HepG2 (cell line): ENCODE data around the gene PIGZ. TPM values are rescaled to one million over a fixed set of nuclear protein-coding genes. Genes with fewer than 3 reads are reported as not detected.

Experiments used
- CHD4 ChIP-seq: fragments of 200-600 bp; sonication (generic); IDR thresholded peaks from 2 replicates; pipeline ENCODE4 v1.7.0; 2017; ENCODE audit warnings: mild to moderate bottlenecking, low read length, borderline replicate concordance
- DBP ChIP-seq: sonication (generic); formaldehyde crosslinking; IDR thresholded peaks from 2 replicates; pipeline ENCODE4 v1.4.0; 2020; ENCODE audit warnings: missing genetic modification reagents; ENCODE audit errors: not compliant biosample characterization
- FOXM1 ChIP-seq: sonication (generic); formaldehyde crosslinking; IDR thresholded peaks from 2 replicates; pipeline ENCODE4 v1.5.0; 2020; ENCODE audit warnings: missing genetic modification reagents
- HINFP ChIP-seq: sonication (generic); formaldehyde crosslinking; IDR thresholded peaks from 2 replicates; pipeline ENCODE4 v1.4.0; 2020; ENCODE audit warnings: low read depth, mild to moderate bottlenecking, missing genetic modification reagents
- HNRNPUL1 ChIP-seq: fragments of 200-400 bp; formaldehyde crosslinking; IDR thresholded peaks from 2 replicates; pipeline ENCODE4 v1.6.1; 2017; ENCODE audit warnings: low read depth, mild to moderate bottlenecking, low read length, moderate library complexity
- KDM5B ChIP-seq: sonication (generic); formaldehyde crosslinking; IDR thresholded peaks from 2 replicates; pipeline ENCODE4 v1.4.0; 2020; ENCODE audit warnings: missing genetic modification reagents, mild to moderate bottlenecking, borderline replicate concordance
- PCBP1 ChIP-seq: fragments of 200-400 bp; formaldehyde crosslinking; IDR thresholded peaks from 2 replicates; pipeline ENCODE4 v1.6.1; 2017; ENCODE audit warnings: mild to moderate bottlenecking, low read depth, low read length, borderline replicate concordance
- RXRB ChIP-seq: IDR thresholded peaks from 2 replicates; pipeline ENCODE4 v1.6.1; 2016; ENCODE audit warnings: borderline replicate concordance, missing genetic modification reagents, missing compliant biosample characterization
- SALL1 ChIP-seq: sonication (generic); formaldehyde crosslinking; IDR thresholded peaks from 2 replicates; pipeline ENCODE4 v1.8.0; 2022; ENCODE audit warnings: mild to moderate bottlenecking, missing genetic modification reagents
- SIX1 ChIP-seq: sonication (generic); formaldehyde crosslinking; IDR thresholded peaks from 2 replicates; pipeline ENCODE4 v1.4.0; 2020; ENCODE audit warnings: missing genetic modification reagents, borderline replicate concordance
- ZBTB1 ChIP-seq: sonication (generic); formaldehyde crosslinking; IDR thresholded peaks from 2 replicates; pipeline ENCODE4 v1.4.0; 2020; ENCODE audit warnings: missing genetic modification reagents, borderline replicate concordance
- ZBTB34 ChIP-seq: sonication (generic); formaldehyde crosslinking; IDR thresholded peaks from 2 replicates; pipeline ENCODE4 v1.8.0; 2022; ENCODE audit warnings: mild to moderate bottlenecking, missing genetic modification reagents
- ZFP41 ChIP-seq: sonication (generic); formaldehyde crosslinking; IDR thresholded peaks from 2 replicates; pipeline ENCODE4 v1.4.0; 2020; ENCODE audit warnings: mild to moderate bottlenecking, missing genetic modification reagents, borderline replicate concordance
- ZFP90 ChIP-seq: sonication (generic); formaldehyde crosslinking; IDR thresholded peaks from 2 replicates; pipeline ENCODE4 v1.8.0; 2022; ENCODE audit warnings: missing genetic modification reagents, mild to moderate bottlenecking, inconsistent platforms, borderline replicate concordance
- ZNF451 ChIP-seq: sonication (generic); formaldehyde crosslinking; IDR thresholded peaks from 2 replicates; pipeline ENCODE4 v1.5.0; 2020; ENCODE audit warnings: mild to moderate bottlenecking, missing genetic modification reagents
- ZNF564 ChIP-seq: sonication (generic); formaldehyde crosslinking; IDR thresholded peaks from 2 replicates; pipeline ENCODE4 v1.8.1; 2023; ENCODE audit warnings: mild to moderate bottlenecking, missing genetic modification reagents
- ZNF615 ChIP-seq: sonication (generic); formaldehyde crosslinking; IDR thresholded peaks from 2 replicates; pipeline ENCODE4 v1.5.0; 2020; ENCODE audit warnings: mild to moderate bottlenecking, missing genetic modification reagents, borderline replicate concordance
- ZNF772 ChIP-seq: sonication (generic); formaldehyde crosslinking; IDR thresholded peaks from 2 replicates; pipeline ENCODE4 v1.5.0; 2020; ENCODE audit warnings: mild to moderate bottlenecking, missing genetic modification reagents
- polyA plus RNA-seq, 8 experiments: library from polyadenylated mRNA; depleted of rRNA in 3 of 8; stranded (reverse) in 7 of 8; unstranded in 1 of 8; fragments of >200 nt; fragmentation: Illumina TruSeq in 4 of 8; extraction: Trizol in 4 of 8; gene quantifications; 2 replicates each; pipeline versions ENCODE4 v1.2.1 to v1.2.3, GENCODE V29; 2011 to 2016; ENCODE audit warnings: low read depth in 4 of 8, missing spikeins in 1 of 8, mixed read lengths in 1 of 8; ENCODE audit not compliant: insufficient read depth in 1 of 8
- total RNA-seq, 5 experiments: library from RNA; depleted of rRNA; stranded (reverse); fragments of >200 nt; fragmentation: Illumina TruSeq; extraction: Trizol; gene quantifications; 2 replicates each; pipeline ENCODE4 v1.2.3, GENCODE V29; 2016; ENCODE audit warnings: low read depth in 1 of 5
- TF ChIP-seq, protein P1 (sequence below): IDR thresholded peaks from 2 replicates; pipeline ENCODE4 v1.6.1; 2016; ENCODE audit warnings: mild to moderate bottlenecking
- TF ChIP-seq, protein P2 (sequence below): sonication (generic); formaldehyde crosslinking; IDR thresholded peaks from 2 replicates; pipeline ENCODE4 v1.8.1; 2023; ENCODE audit warnings: mild to moderate bottlenecking, moderate library complexity, missing genetic modification reagents

PIGZ gene
- total and polyA plus RNA-seq, 2 of the 13 experiments (the other 11 are each of a cell fraction or from before 2014, with no cell fraction given), result 4.7 to 60.5 TPM

GRCh38 chr3:196966526-196967401, 1.9 kb downstream of the PIGZ start (continued):
- TF ChIP-seq, protein P1, sequence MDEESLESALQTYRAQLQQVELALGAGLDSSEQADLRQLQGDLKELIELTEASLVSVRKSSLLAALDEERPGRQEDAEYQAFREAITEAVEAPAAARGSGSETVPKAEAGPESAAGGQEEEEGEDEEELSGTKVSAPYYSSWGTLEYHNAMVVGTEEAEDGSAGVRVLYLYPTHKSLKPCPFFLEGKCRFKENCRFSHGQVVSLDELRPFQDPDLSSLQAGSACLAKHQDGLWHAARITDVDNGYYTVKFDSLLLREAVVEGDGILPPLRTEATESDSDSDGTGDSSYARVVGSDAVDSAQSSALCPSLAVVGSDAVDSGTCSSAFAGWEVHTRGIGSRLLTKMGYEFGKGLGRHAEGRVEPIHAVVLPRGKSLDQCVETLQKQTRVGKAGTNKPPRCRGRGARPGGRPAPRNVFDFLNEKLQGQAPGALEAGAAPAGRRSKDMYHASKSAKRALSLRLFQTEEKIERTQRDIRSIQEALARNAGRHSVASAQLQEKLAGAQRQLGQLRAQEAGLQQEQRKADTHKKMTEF (CRISPR knock-in tag), result no peak
- TF ChIP-seq ZFP90 (CRISPR knock-in tag) (0 out of 2 replicates have a peak, but pooled peaks have one; percentile 45), ZNF564 (CRISPR knock-in tag) (no peak), DBP (CRISPR knock-in tag) (no peak), PCBP1 (peak; percentile 52; the same call in 1 of the 2 replicates), ZBTB34 (no peak), ZNF615 (CRISPR knock-in tag) (no peak), ZBTB1 (0 out of 2 replicates have a peak, but pooled peaks have one; percentile 65), RXRB (CRISPR knock-in tag) (no peak), FOXM1 (CRISPR knock-in tag) (no peak), ZFP41 (CRISPR knock-in tag) (no peak), HNRNPUL1 (no peak), ZNF451 (no peak), SIX1 (CRISPR knock-in tag) (no peak), ZNF772 (CRISPR knock-in tag) (peak; percentile 12; the same call in 1 of the 2 replicates), HINFP (CRISPR knock-in tag) (no peak), CHD4 (no peak), SALL1 (CRISPR knock-in tag) (peak; percentile 8), KDM5B (CRISPR knock-in tag) (no peak; the same call in 1 of the 2 replicates)
- TF ChIP-seq, protein P2, sequence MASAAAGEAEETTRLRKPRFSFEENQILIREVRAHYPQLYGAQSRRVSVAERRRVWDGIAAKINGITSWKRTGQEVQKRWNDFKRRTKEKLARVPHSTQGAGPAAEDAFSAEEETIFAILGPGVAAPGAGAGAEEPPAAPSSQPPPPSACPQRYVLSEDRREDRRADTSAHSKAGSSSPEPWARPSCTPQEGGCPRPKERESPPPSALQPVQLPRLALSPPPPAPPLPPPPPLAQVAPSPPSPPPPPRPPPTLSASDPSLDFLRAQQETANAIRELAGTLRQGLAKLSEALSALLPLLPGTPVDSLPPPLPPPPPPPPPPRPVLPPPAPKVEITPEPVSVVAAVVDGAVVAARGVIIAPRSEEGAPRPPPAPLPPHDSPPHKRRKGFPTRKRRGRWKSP (CRISPR knock-in tag), result no peak
